Cardiac fibroblast (primary cell): ENCODE results near the gene SCO2.

ENCODE experiments used
- DNase-seq, 2 donors: peaks; one replicate each; pipeline versions ENCODE4 v3.0.0 to v3.0.0-alpha.2; 2010; ENCODE audit warnings: low read depth in 2 of 2
- H3K4me3 ChIP-seq, 2 donors: replicated peaks in 1 of 2; 1 replicate in 1 of 2; 2 replicates in 1 of 2; pipeline ENCODE4 v1.5.1; 2011; ENCODE audit warnings: low read depth in 2 of 2, low read length in 2 of 2, mild to moderate bottlenecking in 2 of 2, moderate library complexity in 1 of 2
- TF ChIP-seq, protein P1 (sequence below): IDR thresholded peaks from one replicate; pipeline ENCODE4 v1.5.1; 2011; ENCODE audit warnings: low read depth, mild to moderate bottlenecking, low read length, inconsistent platforms

The SCO2 gene

DNA sequence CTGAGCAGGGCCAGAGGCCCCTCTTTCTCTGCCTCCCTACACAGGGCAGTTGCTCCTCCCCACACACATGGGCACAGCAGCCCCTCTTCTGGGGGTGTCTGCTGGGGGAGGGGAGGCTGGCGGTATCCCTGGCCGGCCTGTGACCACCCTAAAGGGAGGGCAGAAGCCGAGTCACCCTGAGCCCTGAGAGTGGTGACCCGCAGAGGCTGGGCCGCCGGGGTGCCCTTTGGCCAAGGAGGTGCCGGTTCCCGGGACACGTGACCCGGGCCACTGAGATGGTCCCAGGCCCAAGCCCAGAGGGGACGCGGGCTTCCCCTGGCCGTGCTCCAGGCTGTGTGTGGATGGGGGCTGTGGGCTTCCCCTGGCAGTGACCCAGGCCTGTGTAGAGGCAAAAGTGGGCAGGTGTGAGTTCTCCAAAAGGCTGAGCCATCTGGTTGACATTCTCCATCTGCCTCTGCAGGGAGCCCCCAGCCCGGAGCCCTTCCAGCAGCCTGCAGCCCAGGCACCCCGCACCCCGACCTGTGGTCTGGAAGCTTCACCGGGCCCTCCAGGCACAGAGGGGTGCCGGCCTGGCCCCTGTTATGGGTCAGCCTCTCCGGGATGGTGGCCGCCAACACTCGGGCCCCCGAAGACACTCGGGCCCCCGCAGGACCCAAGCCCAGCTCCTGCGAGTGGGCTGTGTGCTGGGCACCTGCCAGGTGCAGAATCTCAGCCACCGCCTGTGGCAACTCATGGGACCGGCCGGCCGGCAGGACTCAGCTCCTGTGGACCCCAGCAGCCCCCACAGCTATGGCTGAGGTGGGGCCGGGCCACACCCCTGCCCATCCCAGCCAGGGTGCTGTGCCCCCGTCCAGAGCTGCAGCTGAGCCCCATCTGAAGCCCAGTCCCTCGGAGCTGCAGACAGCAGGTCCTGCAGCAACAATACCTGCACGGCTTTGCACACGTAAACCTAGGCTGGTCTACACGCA, 43.0 kb downstream of the SCO2 start:
- DNase-seq: no peak
- TF ChIP-seq, protein P1, sequence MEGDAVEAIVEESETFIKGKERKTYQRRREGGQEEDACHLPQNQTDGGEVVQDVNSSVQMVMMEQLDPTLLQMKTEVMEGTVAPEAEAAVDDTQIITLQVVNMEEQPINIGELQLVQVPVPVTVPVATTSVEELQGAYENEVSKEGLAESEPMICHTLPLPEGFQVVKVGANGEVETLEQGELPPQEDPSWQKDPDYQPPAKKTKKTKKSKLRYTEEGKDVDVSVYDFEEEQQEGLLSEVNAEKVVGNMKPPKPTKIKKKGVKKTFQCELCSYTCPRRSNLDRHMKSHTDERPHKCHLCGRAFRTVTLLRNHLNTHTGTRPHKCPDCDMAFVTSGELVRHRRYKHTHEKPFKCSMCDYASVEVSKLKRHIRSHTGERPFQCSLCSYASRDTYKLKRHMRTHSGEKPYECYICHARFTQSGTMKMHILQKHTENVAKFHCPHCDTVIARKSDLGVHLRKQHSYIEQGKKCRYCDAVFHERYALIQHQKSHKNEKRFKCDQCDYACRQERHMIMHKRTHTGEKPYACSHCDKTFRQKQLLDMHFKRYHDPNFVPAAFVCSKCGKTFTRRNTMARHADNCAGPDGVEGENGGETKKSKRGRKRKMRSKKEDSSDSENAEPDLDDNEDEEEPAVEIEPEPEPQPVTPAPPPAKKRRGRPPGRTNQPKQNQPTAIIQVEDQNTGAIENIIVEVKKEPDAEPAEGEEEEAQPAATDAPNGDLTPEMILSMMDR: no peak
- H3K4me3 ChIP-seq: peak overlapping the region; percentile 52 to 67

DNA sequence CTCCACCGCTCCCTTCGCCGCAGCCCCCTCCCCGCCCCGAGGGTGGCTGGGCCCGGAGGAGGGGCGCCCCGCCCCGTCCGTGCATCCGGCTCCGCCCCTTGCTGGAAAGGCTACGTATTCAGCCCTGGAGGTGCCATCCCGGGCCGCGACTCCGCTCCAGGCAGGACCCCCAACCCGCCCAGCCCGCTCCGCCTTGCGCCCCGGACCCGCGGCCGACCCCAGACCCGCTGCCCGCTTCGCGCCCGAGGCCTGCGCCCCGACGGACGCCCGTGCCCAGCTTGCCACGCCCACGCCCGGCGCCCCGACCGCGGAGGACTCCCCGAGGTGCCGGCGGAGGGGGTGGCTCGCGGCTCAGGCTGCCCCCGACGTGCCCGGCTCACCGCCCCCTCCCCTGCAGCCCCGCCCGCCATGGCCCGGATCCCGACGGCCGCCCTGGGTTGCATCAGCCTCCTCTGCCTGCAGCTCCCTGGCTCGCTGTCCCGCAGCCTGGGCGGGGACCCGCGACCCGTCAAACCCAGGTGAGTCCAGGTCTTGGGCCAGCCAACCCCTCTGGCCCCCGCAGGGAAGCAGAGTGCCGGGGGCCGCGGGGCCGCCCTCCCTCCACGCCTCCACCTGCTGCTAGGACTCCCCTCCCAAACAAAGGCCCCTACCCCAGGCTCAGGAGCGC, 43.8 kb downstream of the SCO2 start, which contains the start of gene ADM2:
Gene ADM2, plus strand, starts transcription at position 104 of the 667 bp plus-strand sequence. Its CDS starts 305 bp downstream, at position 409.
- DNase-seq: peak in 1 of 2 donors; percentile 26
- H3K4me3 ChIP-seq: peak within 1 kb of the TSS; percentile 52 to 67
- TF ChIP-seq, protein P1: no peak

DNA sequence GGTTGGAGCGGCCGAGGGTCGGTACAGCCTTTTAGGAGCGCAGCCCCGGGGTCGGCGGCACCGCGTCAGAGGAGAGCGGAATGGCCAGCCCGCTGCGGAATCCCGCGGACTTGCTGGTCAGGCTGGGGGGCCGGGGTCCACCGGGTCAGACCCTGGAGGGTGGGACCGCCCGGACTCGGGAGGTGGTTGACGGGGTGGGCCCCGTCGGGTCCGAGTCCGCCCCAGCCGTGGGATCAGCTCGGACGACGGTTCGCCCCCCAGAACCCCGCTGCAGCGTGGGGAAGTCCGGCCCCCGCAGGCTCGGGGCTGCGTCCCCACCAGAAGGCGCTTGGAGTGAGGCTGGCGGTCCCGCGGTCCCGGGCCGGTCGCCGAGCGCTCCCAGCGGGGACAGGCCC, 44.4 kb downstream of the SCO2 start:
- DNase-seq: no peak
- peak overlapping the region in 1 of 2 donors; percentile 67 for H3K4me3 ChIP-seq
- TF ChIP-seq, protein P1: no peak

DNA sequence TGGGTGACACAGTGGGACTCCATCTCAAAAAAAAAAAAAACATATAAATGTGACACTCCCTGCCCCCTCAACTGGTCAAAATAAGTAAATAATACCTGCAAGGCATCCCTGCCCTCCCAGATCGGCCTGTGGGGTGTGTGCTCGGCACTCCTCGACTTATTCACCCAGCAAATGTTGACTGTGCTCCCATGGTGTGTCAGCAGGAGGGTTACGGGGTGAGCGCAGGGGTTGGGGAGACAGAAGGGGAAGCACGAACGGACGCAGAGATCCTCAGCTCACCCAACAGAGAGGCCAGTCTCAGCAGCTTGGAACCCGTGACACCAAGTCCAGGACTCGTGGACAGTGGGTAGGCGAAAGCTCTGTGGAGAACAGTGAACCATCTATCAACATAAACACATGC, 45.7 kb downstream of the SCO2 start:
- DNase-seq: no peak
- TF ChIP-seq, protein P1: no peak
- no peak overlapping the region for H3K4me3 ChIP-seq

DNA sequence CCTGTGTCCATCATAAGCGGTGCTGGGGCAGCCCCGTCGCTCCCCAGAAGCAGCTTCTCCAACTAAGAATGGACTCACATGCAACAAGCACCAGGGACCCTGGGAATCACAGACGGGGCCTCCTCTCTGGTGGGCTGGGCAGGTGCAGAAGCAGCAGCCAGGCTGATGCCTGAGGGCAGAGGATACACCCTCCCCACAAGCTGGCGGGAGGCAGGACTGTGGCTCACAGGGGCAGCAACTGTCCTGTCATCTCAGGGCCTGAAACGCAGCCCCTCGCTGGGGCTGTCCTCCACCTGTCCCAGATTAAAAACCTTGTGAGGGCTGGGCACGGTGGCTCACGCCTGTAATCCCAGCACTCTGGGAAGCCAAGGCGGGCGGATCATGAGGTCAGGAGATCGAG, 47.5 kb downstream of the SCO2 start:
- TF ChIP-seq, protein P1: no peak
- no peak for DNase-seq
- H3K4me3 ChIP-seq: no peak overlapping the region

DNA sequence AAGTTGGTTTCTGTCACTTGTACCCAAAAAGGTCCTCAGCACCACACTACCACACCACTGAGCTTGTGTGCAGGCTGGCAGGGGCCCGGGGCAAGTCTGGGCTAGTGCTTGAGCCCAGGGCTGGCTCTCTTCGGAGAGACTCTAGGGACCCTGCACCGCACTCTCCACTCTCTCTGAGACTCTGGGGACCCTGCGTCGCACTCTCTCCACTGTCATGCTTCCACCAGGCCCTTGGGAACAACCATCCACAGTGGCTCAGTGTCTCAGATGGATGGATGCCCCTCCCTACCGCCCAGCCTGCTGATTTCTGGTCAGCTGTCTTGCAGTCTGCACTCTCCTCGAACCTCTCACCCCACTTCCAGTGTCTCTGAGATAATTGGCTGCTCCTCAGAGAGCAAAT, 48.5 kb downstream of the SCO2 start:
- TF ChIP-seq, protein P1: no peak
- DNase-seq: no peak
- no peak overlapping the region for H3K4me3 ChIP-seq
